Measurements from ENCODE around the gene PPP1R9B.

The PPP1R9B gene

DNA sequence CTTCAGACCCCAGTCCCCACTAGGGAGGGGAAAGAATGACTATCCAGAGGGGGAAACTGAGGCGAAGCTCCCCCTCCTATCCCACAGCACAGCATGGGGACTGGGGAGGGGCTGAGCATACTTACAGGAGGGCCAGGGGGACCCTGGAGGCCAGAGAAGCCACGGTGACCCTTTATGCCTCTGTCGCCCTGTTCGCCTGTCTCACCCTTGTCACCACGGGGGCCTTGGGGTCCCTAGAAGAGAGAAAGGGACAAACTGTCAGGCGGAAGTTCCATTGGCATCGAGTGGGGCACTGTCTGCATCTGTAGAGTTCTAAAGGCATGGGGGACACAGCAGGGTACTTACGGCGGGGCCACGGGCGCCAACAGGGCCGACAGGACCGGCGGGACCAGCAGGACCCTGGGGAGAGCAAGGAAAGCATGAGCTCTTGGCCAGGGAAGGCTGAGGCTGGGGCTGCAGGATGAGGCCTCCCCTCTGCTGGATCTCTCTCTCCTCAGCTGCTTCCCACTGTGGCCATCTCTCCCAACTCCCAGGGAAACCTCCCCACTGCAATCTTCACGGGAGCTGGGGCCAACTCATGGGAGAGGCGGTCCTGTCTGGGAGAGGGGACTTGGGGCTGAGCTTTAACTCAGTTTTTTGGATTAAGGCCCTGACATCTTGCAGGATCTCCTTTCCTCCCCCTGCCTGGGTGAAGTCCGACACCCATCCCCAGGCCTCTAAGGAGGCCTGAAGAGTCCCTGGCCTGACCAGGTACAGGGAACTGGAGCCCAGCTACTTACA, 37.5 kb upstream of the PPP1R9B start:
- no peak for DNase-seq (ENCODE audit: low read depth, low spot score)
- no peak overlapping the region for H3K27ac ChIP-seq

DNA sequence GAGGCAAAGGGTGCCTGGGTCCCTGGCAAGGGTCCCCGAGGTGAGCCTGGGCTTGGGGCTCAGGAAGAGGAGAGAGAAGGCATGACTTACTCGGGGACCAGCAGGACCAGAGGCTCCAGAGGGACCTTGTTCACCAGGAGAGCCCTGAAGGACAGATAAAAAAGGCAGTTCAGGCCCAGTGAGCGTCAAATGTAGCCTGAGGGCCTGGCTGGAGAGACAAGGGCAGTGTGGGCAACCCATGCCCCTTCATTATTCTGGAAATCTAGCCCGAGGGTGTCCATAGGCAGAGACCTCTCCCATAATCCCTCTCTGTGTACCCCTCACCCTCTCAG, 36.9 kb upstream of the PPP1R9B start:
- no peak for DNase-seq (ENCODE audit: low read depth, low spot score)
- H3K27ac ChIP-seq = no peak overlapping the region

DNA sequence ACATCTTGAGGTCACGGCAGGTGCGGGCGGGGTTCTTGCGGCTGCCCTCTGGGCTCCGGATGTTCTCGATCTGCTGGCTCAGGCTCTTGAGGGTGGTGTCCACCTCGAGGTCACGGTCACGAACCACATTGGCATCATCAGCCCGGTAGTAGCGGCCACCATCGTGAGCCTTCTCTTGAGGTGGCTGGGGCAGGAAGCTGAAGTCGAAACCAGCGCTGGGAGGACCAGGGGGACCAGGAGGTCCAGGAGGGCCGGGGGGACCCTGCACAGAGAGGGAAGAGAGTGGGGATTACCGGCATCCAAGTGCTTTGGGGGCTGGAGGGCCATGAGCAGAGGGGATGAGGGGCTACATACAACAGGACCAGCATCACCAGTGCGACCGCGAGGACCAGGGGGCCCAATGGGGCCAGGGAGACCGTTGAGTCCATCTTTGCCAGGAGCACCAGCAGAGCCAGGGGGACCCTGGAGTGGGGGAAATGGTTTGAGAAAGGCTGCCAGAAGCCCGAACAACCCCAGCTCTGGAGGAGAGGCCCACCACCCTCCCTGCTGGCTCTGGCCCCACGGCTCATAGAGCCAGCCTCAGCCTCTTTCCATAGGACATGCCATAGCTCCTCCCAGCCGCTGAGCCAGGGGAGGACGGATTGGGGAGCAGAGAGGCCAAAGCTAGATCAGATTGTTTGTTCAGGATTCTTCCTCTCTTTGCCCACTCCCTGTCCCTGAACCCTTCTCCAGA, 36.4 kb upstream of the PPP1R9B start:
- DNase-seq (ENCODE audit: low read depth, low spot score) = no peak
- no peak overlapping the region for H3K27ac ChIP-seq

DNA sequence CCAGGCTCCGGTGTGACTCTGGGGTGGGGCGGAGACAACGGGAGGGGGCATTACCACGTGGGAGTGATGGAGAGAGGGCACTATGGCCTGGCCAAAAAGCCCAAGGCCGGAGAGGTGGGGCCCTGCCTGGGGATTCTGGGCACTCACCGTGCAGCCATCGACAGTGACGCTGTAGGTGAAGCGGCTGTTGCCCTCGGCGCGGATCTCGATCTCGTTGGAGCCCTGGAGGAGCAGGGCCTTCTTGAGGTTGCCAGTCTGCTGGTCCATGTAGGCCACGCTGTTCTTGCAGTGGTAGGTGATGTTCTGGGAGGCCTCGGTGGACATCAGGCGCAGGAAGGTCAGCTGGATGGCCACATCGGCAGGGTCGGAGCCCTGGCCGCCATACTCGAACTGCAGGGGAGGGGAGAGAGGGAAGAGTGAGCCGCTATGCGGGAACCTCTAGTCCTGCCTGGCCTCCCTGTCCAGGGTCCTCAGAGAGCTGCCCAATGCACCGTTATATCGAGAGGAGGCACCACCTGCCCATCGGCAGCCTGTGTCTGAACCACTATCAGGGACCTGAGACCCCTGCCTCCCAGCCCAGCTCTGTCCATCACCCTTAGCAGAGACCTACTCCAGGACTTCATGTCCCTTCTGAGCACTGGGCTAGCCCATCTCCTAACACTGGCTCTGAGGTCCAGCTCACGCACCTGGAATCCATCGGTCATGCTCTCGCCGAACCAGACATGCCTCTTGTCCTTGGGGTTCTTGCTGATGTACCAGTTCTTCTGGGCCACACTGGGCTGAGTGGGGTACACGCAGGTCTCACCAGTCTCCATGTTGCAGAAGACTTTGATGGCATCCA, 35.4 kb upstream of the PPP1R9B start:
- no peak overlapping the region for H3K27ac ChIP-seq
- DNase-seq (ENCODE audit: low read depth, low spot score) = no peak

DNA sequence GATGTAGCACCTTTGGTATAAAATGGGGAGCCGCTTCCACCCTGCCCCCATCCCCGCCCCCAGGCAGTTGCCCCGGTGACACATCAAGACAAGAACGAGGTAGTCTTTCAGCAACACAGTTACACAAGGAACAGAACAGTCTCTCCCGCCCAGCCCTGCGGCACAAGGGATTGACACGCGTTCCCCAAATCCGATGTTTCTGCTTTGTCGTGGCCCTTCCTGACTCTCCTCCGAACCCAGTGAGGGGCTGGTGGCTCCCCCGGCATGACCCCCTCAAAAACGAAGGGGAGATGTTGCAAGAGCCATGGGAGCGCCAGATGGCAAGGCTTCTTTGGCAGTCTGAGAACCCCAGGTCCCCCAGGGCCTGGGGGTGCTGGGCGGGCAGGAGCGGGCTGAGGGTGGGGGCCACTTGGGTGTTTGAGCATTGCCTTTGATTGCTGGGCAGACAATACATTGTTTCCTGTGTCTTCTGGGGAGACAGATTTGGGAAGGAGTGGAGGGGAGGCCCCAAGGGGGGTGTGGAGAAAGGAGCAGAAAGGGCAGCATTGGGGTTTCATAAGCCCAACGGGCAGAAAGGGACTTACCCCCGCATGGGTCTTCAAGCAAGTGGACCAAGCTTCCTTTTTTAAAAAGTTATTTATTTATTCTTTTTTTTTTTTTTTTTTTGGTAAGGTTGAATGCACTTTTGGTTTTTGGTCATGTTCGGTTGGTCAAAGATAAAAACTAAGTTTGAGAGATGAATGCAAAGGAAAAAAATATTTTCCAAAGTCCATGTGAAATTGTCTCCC, 34.3 kb upstream of the PPP1R9B start:
- no peak overlapping the region for H3K27ac ChIP-seq

DNA sequence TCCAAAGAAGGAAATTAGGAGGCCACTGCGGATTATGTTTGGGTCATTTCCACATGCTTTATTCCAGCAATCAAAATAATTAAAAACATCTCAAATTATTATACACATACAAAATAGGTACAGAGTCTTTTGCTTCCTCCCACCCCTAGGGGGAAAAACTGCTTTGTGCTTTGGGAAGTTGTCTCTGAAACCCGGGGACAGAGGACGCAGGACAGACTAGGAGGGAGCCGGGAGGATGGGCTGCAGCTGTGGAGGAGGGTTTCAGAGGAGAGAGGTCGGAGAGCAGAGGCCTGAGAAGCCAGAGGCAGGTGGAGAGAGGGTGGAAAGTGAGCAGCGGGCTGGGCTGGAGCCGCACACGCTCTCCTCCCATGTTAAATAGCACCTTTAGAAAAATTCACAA, 33.6 kb upstream of the PPP1R9B start:
- DNase-seq (ENCODE audit: low read depth, low spot score) = no peak
- no peak overlapping the region for H3K27ac ChIP-seq

More for the DNA sequence above, 34.3 kb upstream of the PPP1R9B start:
- DNase-seq (ENCODE audit: low read depth, low spot score) = no peak

DNA sequence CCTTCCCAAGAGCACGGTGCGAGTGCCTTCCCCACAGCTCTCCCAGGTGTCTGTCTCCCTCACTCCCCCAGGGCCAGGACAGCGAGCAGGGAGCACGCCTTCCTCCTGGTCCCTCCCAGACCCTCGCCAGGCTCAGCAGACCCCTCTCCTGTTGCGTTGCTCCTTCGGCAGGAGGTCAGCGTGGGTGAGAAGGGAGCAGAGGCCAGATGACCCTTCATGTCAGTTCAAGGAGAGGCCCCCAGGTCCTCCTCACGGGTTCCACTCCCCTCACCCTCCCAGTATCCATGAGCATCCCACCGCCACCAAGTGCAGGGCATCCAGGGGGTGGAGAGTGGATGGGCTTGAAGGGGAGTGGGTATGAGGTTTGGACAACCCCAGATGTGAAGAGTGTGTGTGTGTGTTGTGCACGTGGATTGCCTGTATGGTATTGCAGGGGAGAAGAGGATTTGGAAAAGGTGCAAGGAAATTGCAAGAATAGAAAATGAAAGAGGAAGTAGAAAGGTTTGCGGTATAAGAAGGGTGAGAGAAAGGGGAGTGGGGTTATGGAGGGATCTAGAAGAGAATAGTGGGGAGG, 33.0 kb upstream of the PPP1R9B start:
- H3K27ac ChIP-seq = no peak overlapping the region
- no peak for DNase-seq (ENCODE audit: low read depth, low spot score)

DNA sequence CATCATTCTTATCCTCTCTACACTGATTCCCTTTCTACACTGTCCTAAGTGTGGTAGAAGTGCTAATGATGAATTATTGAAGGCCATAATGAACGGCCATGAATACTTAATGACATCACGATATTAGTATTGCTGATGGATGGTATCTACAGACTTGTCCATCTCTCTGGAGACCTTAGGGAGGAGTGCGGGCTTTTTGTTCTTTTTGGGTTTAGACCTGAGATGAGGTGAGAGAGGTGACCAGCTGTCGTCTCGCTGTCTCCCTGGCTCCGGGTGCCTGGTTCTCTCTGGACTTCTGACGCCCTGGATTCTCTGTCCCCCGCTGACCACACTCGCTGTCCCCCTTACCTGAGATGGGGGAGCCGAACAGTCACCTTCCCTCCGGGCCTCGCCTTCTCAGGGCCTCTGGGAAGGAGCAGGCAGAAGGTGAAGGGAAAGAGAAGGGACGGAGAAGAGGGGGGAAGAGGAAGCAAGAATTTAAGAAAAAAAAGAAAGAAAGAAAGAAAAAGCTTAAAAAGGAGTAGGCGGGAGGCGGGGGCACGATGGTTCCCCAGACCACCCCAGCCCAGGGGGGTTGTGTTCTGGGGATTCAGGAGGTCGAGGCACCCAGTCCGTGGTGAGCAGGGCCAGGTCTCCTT, 32.4 kb upstream of the PPP1R9B start:
- no peak overlapping the region for H3K27ac ChIP-seq
- DNase-seq (ENCODE audit: low read depth, low spot score) = no peak

DNA sequence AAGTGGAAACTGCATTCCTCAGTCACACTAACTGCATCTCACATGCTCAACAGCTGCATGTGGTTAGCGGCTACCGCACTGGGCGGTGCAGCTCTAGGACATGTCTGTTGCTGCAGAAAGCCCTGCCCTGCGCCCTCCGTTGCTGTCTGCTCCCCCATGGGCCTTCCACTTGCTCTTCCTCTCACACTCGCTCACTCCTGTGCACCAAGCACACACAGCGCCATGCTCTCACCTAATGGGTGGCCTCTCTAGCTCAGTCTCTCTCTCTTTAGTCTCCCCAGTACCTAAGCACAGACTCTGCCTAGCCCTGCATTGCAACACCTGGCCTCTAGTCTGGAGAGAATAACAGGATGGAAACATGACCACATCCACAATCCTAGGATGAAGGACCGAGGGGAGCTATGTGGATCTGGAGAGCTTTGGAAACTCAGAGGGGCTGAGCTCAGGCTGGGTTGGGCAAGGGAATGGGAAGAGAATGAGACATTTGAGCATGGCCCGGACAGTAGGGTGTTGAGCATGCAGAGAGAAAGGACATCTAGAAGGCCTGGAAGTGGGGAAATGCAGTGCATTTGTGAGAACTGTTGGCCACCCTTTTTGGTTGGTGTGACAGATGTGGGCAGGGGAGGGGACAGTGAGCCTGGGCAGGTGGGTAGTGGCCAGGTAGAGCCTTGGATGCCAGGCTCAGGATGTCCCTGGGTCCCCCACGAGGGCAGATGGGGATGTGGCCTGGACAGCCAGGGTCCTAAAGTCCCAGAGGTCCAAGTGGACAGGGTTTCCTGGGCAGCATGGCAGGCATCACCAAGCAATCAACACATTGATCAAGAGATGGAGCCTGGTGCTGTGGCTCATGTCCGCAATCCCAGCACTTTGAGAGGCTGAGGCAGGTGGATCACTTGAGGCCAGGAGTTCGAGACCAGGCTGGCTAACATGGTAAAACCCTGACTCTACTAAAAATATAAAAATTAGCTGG, 31.4 kb upstream of the PPP1R9B start:
- no peak for DNase-seq (ENCODE audit: low read depth, low spot score)
- H3K27ac ChIP-seq = no peak overlapping the region

DNA sequence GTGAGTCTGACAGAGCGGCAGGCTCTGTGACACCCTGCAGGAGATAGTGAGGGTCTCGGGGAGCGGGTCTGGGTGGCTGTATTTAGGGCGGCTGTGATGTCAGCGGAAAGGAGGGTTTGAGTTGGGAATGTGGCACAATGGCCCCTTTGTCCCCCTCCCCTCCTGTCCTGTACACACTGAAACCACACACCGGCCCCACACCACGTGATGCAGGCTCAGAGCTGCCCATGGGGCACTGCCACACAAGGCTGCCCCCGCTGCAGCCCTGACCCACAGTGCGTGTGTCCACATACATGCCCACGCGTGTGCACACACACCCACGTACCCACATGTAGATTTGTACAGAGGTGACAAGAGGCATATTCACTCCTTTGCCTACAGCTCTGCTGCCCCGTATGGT, 30.7 kb upstream of the PPP1R9B start:
- H3K27ac ChIP-seq = no peak overlapping the region
- no peak for DNase-seq (ENCODE audit: low read depth, low spot score)

DNA sequence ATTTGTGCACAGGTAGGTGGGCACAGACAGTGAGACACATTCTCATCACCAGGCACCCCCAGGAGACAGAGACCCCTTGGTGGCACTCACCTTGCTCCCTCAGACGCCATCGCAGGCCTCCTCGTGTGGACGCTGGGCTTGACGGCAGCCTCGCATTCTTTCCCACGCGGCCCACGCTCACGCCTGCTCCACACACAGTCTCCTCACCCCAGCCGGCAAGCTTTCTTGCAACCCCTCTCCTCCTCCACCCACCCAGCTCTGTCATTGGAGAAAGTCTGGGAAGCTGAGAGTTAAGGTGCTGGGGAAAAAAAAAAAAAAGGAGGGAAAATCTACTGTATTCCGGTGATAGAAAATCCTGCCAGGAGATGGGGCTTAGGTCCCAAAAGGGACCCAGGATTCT, 30.1 kb upstream of the PPP1R9B start:
- no peak overlapping the region for H3K27ac ChIP-seq
- no peak for DNase-seq (ENCODE audit: low read depth, low spot score)

DNA sequence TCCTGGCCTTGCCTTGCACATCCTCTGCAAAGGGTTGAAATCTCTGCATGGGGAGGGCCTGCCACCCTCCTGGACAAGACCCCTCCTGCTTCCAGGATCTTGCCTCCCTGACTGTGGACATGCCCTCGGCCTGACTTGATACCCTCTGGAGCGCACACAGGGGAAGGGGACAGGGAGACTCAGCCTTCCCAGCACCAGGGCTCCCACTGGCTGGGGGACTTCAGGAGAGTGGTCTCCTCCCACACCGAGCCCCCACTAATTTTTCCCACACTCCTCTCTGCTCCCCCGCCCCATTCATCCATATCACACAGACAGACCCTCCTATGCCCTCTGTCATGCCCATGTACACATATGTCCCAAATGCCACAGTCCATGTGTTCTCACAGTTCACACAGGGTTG, 29.6 kb upstream of the PPP1R9B start:
- DNase-seq (ENCODE audit: low read depth, low spot score) = no peak
- no peak overlapping the region for H3K27ac ChIP-seq

DNA sequence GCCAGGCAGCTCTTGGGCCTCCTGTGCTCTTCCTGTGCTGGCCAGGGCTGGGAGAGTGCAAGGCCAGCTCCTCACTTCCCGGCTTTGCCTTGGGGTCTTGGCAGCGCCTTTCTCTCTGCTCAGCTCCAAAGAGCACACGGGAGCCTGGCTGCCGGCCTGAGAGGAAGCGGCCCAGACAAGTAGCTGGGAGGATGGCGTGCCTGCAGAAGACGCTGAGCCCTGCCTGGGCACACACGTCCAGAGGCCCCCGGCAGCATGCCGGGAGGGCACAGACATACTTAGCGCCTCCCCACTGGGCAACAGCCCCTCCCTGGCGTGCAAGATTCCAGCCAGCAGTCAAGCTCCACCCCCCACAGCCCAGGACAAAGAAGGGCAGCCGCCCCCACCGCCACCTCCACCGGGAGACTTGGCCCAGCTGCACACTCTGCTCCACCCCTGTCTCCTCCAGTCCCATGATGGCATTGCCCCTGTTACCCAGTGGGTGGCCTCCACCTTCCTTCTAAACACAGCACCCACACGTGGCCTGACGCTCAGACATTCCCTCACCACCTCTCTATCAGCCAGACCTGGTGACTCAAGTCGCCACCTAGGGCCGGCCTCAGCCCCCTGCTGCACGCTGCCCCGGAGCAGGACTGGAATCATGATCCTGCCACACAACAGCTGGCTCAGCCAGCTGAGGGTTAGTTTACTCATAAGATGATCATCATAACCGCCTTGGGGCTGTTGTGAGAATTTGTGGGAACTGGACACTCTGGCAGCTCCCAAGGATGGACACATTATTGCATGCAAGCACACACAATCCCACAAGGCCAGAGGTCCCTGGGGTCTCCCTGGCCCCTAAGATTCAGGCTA, 27.7 kb upstream of the PPP1R9B start:
- peak overlapping the region; percentile 79 for H3K27ac ChIP-seq
- peak; percentile 97 for DNase-seq (ENCODE audit: low read depth, low spot score)

DNA sequence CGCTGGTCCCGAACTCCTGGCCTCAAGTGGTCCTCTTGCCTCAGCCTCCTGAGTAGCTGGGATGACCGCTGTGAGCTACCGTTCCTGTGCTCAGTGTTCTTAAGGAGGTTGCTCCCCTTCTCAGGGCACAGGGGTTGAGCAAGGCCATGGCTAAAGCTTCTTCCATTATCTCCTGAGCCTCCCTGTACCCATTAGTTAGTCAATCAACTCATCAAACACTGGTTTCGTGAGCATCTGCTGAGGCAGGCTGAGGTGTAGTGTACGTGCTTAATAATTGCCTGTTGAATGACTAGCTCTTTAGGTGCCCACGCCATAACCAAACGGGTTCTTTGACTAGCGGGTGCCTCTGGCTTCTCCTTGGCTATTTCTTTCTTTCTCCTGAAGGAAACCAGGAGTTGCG, 27.0 kb upstream of the PPP1R9B start:
- peak overlapping the region; percentile 79 for H3K27ac ChIP-seq
- no peak for DNase-seq (ENCODE audit: low read depth, low spot score)

DNA sequence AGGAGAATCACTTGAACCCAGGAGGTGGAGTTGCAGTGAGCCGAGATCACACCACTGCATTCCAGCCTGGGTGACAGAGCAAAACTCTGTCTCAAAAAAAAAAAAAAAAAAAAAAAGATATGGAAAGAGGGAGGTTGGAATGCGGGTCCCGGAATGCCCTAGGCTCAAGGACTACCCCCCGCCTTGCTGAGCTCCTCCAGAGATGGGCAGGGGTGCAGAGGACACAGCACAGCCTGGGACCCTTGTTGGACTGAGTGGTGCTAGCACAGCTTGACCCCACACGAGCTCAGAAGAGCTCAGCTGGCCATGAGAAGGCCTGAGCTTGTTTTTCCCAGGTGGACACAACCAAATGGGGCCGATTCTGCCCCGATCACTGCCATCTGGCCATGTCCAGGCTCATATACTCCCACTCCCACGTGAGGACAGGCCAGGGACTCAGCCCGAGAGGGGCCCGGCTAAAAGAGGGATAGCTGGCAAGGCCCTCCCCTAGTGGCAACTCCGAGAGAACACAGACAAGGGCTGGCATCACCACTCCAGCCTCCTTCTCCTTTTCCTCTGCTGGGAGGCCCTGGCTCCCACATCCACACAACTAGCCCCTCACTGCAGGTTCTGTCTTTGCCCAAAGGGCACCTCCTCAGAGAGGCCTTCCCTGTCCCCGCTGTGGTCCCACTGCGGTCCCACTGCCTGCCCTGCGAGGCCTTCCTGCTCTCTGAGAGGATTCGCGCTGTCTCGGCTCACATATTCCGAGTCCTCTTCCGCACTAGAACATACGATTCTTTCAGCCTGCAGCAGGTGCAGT, 26.3 kb upstream of the PPP1R9B start:
- DNase-seq (ENCODE audit: low read depth, low spot score) = no peak
- peak overlapping the region; percentile 79 for H3K27ac ChIP-seq

DNA sequence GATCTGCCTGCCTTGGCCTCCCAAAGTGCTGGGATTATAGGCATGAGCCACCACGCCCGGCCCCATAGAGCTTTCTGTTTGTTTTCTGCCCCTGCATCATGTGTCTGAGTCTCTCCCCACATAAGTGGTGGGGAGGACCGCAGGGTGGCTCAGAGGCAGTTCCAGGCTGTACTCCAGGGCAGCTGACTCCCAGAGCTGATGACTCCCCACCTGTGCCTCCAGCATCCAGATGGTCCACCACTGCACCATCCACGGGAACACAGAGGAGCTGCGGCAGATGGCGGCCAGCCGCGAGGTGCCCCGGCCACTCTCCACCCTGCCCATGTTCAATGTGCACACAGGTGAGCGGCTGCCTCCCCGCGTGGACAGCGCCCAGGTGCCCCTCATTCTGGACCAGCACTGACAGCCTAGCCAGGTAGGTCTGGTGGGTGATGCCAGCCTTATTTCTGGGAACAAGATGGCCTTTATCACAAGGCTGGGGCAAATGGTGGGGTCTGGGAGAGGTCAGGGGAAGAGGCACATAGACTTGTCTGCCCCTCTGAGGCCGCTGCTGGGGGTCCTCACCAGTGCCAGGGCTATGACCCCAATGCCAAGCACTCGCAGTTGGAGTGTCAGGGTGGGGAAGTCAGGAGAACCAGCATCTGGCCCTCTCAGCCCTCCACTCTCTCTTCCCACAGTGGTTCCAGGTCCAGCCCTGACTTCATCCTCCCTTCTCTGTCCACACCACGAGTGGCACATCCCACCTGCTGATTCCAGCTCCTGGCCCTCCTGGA, 24.7 kb upstream of the PPP1R9B start:
- DNase-seq (ENCODE audit: low read depth, low spot score) = no peak

More for the DNA sequence above, 24.7 kb upstream of the PPP1R9B start:
- H3K27ac ChIP-seq = no peak overlapping the region
